Hepatocyte (in vitro differentiated cells): ENCODE results near the gene GDF15. TPM values are rescaled to one million over a fixed set of nuclear protein-coding genes. Genes with fewer than 3 reads are reported as not detected.

Experiments
- DNase-seq: peaks from one replicate; pipeline ENCODE4 v3.0.0-alpha.2; 2016; ENCODE audit warnings: low spot score
- H2AFZ ChIP-seq: fragments of 200-600 bp; sonication (generic); 2 replicates; pipeline ENCODE4 v1.6.0; 2016; ENCODE audit warnings: antibody characterized with exemption, mild to moderate bottlenecking
- H3K27ac ChIP-seq: fragments of 200-600 bp; sonication (generic); 2 replicates; pipeline ENCODE4 v1.5.1; 2016; ENCODE audit warnings: mild to moderate bottlenecking
- H3K27me3 ChIP-seq: fragments of 200-600 bp; sonication (generic); 2 replicates; pipeline ENCODE4 v1.6.1; 2016
- H3K36me3 ChIP-seq: fragments of 200-600 bp; sonication (generic); replicated peaks from 2 replicates; pipeline ENCODE4 v1.5.1; 2016; ENCODE audit warnings: low read depth; ENCODE audit not compliant: insufficient read depth
- H3K4me1 ChIP-seq: fragments of 200-600 bp; sonication (generic); 2 replicates; pipeline ENCODE4 v1.5.1; 2016; ENCODE audit warnings: mild to moderate bottlenecking, moderate library complexity; ENCODE audit not compliant: insufficient read depth
- H3K4me2 ChIP-seq: fragments of 200-600 bp; sonication (generic); 2 replicates; pipeline ENCODE4 v1.6.0; 2016
- H3K4me3 ChIP-seq: fragments of 200-600 bp; sonication (generic); 2 replicates; pipeline ENCODE4 v1.5.1; 2016; ENCODE audit warnings: mild to moderate bottlenecking
- H3K79me2 ChIP-seq: fragments of 200-600 bp; sonication (generic); 2 replicates; pipeline ENCODE4 v1.6.0; 2017; ENCODE audit warnings: mild to moderate bottlenecking
- H3K9me2 ChIP-seq: fragments of 200-600 bp; sonication (generic); replicated peaks from 2 replicates; pipeline ENCODE4 v1.6.0; 2017; ENCODE audit warnings: mild to moderate bottlenecking; ENCODE audit not compliant: insufficient read depth
- H3K9me3 ChIP-seq: fragments of 200-600 bp; sonication (generic); 2 replicates; pipeline ENCODE4 v1.5.1; 2016; ENCODE audit warnings: low read depth, mild to moderate bottlenecking
- H4K20me1 ChIP-seq: fragments of 200-600 bp; sonication (generic); 2 replicates; pipeline ENCODE4 v1.6.0; 2016; ENCODE audit warnings: mild to moderate bottlenecking; ENCODE audit not compliant: insufficient read depth, poor library complexity, severe bottlenecking
- CTCF ChIP-seq: fragments of 200-600 bp; sonication (generic); IDR thresholded peaks from 2 replicates; pipeline ENCODE4 v1.5.1; 2016; ENCODE audit warnings: antibody characterized with exemption, mild to moderate bottlenecking; ENCODE audit not compliant: poor library complexity
- EZH2 ChIP-seq: fragments of 200-600 bp; sonication (generic); IDR thresholded peaks from 2 replicates; pipeline ENCODE4 v1.6.1; 2016; ENCODE audit warnings: antibody characterized with exemption, mild to moderate bottlenecking, borderline replicate concordance
- EZH2phosphoT487 ChIP-seq: fragments of 200-600 bp; sonication (generic); IDR thresholded peaks from one replicate; pipeline ENCODE4 v1.6.1; 2018; ENCODE audit warnings: antibody characterized with exemption, mild to moderate bottlenecking, low read depth, moderate library complexity; ENCODE audit not compliant: unreplicated experiment, severe bottlenecking
- WGBS: methylation state at CpG from one replicate; pipeline ENCODE4 v1.1.6; 2016; ENCODE audit warnings: low lambda C conversion rate; ENCODE audit errors: missing lambda C conversion rate; 5-methylcytosine and 5-hydroxymethylcytosine counted together
- polyA plus RNA-seq: library from polyadenylated mRNA; unstranded; fragments of >200 nt; fragmentation: Nextera tagmentation; extraction: Ambion mirVana; gene quantifications from 2 replicates; pipeline ENCODE4 v1.2.1, GENCODE V29; 2016
- total RNA-seq: library from RNA; depleted of rRNA; stranded (reverse); fragments of >200 nt; gene quantifications from 2 replicates; pipeline ENCODE4 v1.2.3, GENCODE V29; 2014

GDF15 gene
- total and polyA plus RNA-seq, 2 experiments from 2014 or later = 123 to 175 TPM

- peak; percentile 71 for DNase-seq
- H3K27me3 ChIP-seq = no peaks in the 10 kb centered on the region
- no peak overlapping the region for H2AFZ ChIP-seq
- no peak overlapping the region for H3K4me3 ChIP-seq
- TF ChIP-seq EZH2 = no peak
- TF ChIP-seq CTCF = peak; percentile 76
- no peaks in the 10 kb centered on the region for H3K36me3 ChIP-seq
- H3K9me2 ChIP-seq = no peaks in the 10 kb centered on the region
- 63% methylated on average over 12 of the region's 12 CpGs for WGBS
- H3K4me2 ChIP-seq = no peak overlapping the region
- no peaks in the 10 kb centered on the region for H3K4me1 ChIP-seq
- no peak overlapping the region for H3K27ac ChIP-seq
- no peaks in the 10 kb centered on the region for H4K20me1 ChIP-seq
- H3K79me2 ChIP-seq = peaks cover 3% of the 10 kb centered on the region
- no peaks in the 10 kb centered on the region for H3K9me3 ChIP-seq
Measured at GRCh38 chr19:18349524-18350128, 36.3 kb upstream of the GDF15 start.

- Histone ChIP-seq H3K36me3 (no peaks in the 10 kb centered on the region), H4K20me1 (no peaks in the 10 kb centered on the region), H3K27ac (no peak overlapping the region), H3K9me2 (no peaks in the 10 kb centered on the region), H3K27me3 (no peaks in the 10 kb centered on the region), H2AFZ (no peak overlapping the region), H3K4me1 (no peaks in the 10 kb centered on the region), H3K9me3 (no peaks in the 10 kb centered on the region), H3K4me2 (no peak overlapping the region), H3K79me2 (peaks cover 3% of the 10 kb centered on the region), H3K4me3 (no peak overlapping the region)
- TF ChIP-seq EZH2 = no peak
- no peak for TF ChIP-seq CTCF
- no peak for TF ChIP-seq EZH2phosphoT487
- DNase-seq = no peak
- 86% methylated on average over 9 of the region's 9 CpGs for WGBS
Measured at GRCh38 chr19:18350490-18350889, 35.5 kb upstream of the GDF15 start.

GRCh38 chr19:18351544-18351943 lies 34.4 kb upstream of the GDF15 start:
- no peaks in the 10 kb centered on the region for H3K36me3 ChIP-seq
- WGBS = 96% methylated on average over 6 of the region's 7 CpGs
- no peak for TF ChIP-seq CTCF
- no peak for TF ChIP-seq EZH2phosphoT487
- no peak for TF ChIP-seq EZH2

More at GRCh38 chr19:18351544-18351943, 34.4 kb upstream of the GDF15 start:
- no peak overlapping the region for H3K27ac ChIP-seq
- H2AFZ ChIP-seq = no peak overlapping the region
- H3K4me2 ChIP-seq = no peak overlapping the region
- DNase-seq = no peak
- H3K4me3 ChIP-seq = no peak overlapping the region
- no peaks in the 10 kb centered on the region for H3K9me2 ChIP-seq
- no peaks in the 10 kb centered on the region for H3K4me1 ChIP-seq
- no peaks in the 10 kb centered on the region for H3K9me3 ChIP-seq
- peaks cover 3% of the 10 kb centered on the region for H3K79me2 ChIP-seq
- H3K27me3 ChIP-seq = no peaks in the 10 kb centered on the region
- H4K20me1 ChIP-seq = no peaks in the 10 kb centered on the region
